Measurements from ENCODE around the gene CELF2. TPM values are rescaled to one million over a fixed set of nuclear protein-coding genes. Genes with fewer than 3 reads are reported as not detected.

Gene CELF2
- total RNA-seq, 1 experiment from 2014 or later: not detected

GRCh38 chr10:11173042-11173441, 155.4 kb downstream of the CELF2 start:
- intact Hi-C loops (cut with micrococcal nuclease; ENCODE audit: unreplicated experiment): no loop called here
- CTCF ChIA-PET: no interaction called here
- no peaks in the 10 kb centered on the region for H3K9me3 ChIP-seq (ENCODE audit: low read depth, low read length, poor library complexity, severe bottlenecking)

GRCh38 chr10:11175823-11176243, 158.2 kb downstream of the CELF2 start:
- intact Hi-C loops (cut with micrococcal nuclease; ENCODE audit: unreplicated experiment): no loop called here
- DNase-seq (ENCODE audit: low spot score): no peak
- Histone ChIP-seq H3K36me3 (ENCODE audit: insufficient read depth, low read length, poor library complexity, severe bottlenecking) (no peaks in the 10 kb centered on the region), H3K27ac (ENCODE audit: low read depth, low read length, poor library complexity, severe bottlenecking) (no peak overlapping the region), H3K4me3 (ENCODE audit: low read depth, low read length, poor library complexity, severe bottlenecking) (no peak overlapping the region), H3K9me3 (ENCODE audit: low read depth, low read length, poor library complexity, severe bottlenecking) (no peaks in the 10 kb centered on the region), H3K4me1 (ENCODE audit: insufficient read depth, low read length, poor library complexity, severe bottlenecking) (no peaks in the 10 kb centered on the region), H3K27me3 (replicated peaks; ENCODE audit: insufficient read depth, low read depth, low read length, poor library complexity) (peaks cover 83% of the 10 kb centered on the region)
- CTCF ChIA-PET: no interaction called here
- BruUV-seq (replicated peaks): no TSS peak
- POLR2A ChIA-PET (ENCODE audit: low non-redundant PET): no interaction called here
- TF ChIP-seq CTCF (conservative IDR thresholded peaks at IDR 0.05; ENCODE audit: low read depth, low read length): no peak
- TF ChIP-seq EZH2 (IDR thresholded peaks at IDR 0.05; ENCODE audit: borderline replicate concordance, low read depth, low read length, poor library complexity, severe bottlenecking): no peak

More at GRCh38 chr10:11173042-11173441, 155.4 kb downstream of the CELF2 start:
- Histone ChIP-seq H3K4me1 (ENCODE audit: insufficient read depth, low read length, poor library complexity, severe bottlenecking) (no peaks in the 10 kb centered on the region), H3K27ac (ENCODE audit: low read depth, low read length, poor library complexity, severe bottlenecking) (no peak overlapping the region), H3K4me3 (ENCODE audit: low read depth, low read length, poor library complexity, severe bottlenecking) (no peak overlapping the region), H3K36me3 (ENCODE audit: insufficient read depth, low read length, poor library complexity, severe bottlenecking) (no peaks in the 10 kb centered on the region), H3K27me3 (replicated peaks; ENCODE audit: insufficient read depth, low read depth, low read length, poor library complexity) (peaks cover 95% of the 10 kb centered on the region)
- POLR2A ChIA-PET (ENCODE audit: low non-redundant PET): no interaction called here
- no TSS peak for BruUV-seq (replicated peaks)
- no peak for DNase-seq (ENCODE audit: low spot score)
- TF ChIP-seq EZH2 (IDR thresholded peaks at IDR 0.05; ENCODE audit: borderline replicate concordance, low read depth, low read length, poor library complexity, severe bottlenecking): no peak
- no peak for TF ChIP-seq CTCF (conservative IDR thresholded peaks at IDR 0.05; ENCODE audit: low read depth, low read length)

GRCh38 chr10:11176746-11177145, 159.1 kb downstream of the CELF2 start:
- DNase-seq (ENCODE audit: low spot score): no peak
- ChIA-PET CTCF (no interaction called here), POLR2A (ENCODE audit: low non-redundant PET) (no interaction called here)
- no peaks in the 10 kb centered on the region for H3K36me3 ChIP-seq (ENCODE audit: insufficient read depth, low read length, poor library complexity, severe bottlenecking)
- no peaks in the 10 kb centered on the region for H3K9me3 ChIP-seq (ENCODE audit: low read depth, low read length, poor library complexity, severe bottlenecking)
- H3K4me3 ChIP-seq (ENCODE audit: low read depth, low read length, poor library complexity, severe bottlenecking): no peak overlapping the region
- H3K4me1 ChIP-seq (ENCODE audit: insufficient read depth, low read length, poor library complexity, severe bottlenecking): no peaks in the 10 kb centered on the region
- H3K27ac ChIP-seq (ENCODE audit: low read depth, low read length, poor library complexity, severe bottlenecking): no peak overlapping the region
- no TSS peak for BruUV-seq (replicated peaks)
- no peak for TF ChIP-seq EZH2 (IDR thresholded peaks at IDR 0.05; ENCODE audit: borderline replicate concordance, low read depth, low read length, poor library complexity, severe bottlenecking)
- TF ChIP-seq CTCF (conservative IDR thresholded peaks at IDR 0.05; ENCODE audit: low read depth, low read length): no peak
- intact Hi-C loops (cut with micrococcal nuclease; ENCODE audit: unreplicated experiment): no loop called here
- peaks cover 79% of the 10 kb centered on the region for H3K27me3 ChIP-seq (replicated peaks; ENCODE audit: insufficient read depth, low read depth, low read length, poor library complexity)
